ENCODE measurements around the gene CCDC50.

GRCh38 chr3:191362524-191363090, 33.4 kb downstream of the CCDC50 start:
- no peak for TF ChIP-seq CTCF (conservative IDR thresholded peaks at IDR 0.05)
- no peak for TF ChIP-seq ZFX (IDR thresholded peaks at IDR 0.05)

Data from C4-2B (cell line).